ENCODE measurements around the gene RNF223. TPM values are rescaled to one million over a fixed set of nuclear protein-coding genes. Genes with fewer than 3 reads are reported as not detected.

The RNF223 gene
- total and polyA plus RNA-seq, 2 experiments from 2014 or later: not detected

DNA sequence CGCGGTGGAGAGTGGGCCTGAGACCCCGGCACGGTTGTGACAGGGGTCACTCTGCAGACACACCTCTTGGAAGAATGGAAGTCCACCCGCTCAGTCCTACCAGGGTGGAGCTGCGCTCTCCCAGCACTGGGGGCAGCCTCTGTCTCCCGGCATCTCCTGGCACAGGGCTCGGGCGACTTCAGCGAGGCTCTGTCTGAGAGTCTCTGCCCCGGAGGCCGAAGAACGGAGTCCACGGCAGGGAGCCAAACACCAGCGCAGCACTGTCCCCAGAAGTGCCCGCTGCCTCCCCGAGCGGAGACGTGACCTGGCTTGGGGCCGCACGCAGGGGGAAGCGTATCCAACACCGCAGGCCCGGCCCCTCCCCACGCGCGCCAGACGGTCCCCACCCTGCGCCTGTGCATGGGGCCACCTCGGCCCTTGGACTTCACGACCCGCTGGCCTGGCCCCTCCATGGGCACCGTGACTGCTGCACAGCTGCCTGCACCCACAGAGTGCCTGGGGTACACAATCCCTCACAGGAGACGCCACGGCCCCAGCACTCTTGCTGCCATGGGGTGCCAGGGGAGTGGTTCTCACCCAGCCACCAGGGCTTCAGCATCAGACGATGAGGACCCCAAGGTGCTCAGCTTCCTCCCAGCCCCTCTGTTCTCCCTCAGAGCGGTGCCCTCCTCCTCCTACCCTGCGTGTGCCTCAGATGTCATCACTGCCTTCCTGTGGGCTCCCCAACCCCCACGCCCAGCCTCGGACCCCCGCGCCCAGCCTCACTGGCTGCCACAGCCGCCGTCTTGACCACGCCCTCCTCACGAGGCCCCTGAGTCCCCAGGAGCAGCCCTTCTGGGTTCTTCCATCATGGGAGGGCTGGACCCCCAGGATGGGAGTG lies 14.9 kb upstream of the RNF223 start:
- Histone ChIP-seq H3K4me3 (no peak overlapping the region), H3K4me1 (ENCODE audit: insufficient read depth) (no peaks in the 10 kb centered on the region), H3K79me2 (ENCODE audit: insufficient read depth) (no peaks in the 10 kb centered on the region), H3K4me2 (ENCODE audit: unreplicated experiment) (no peak overlapping the region), H3K9me2 (ENCODE audit: insufficient read depth) (no peaks in the 10 kb centered on the region), H3K9ac (no peak overlapping the region), H4K20me1 (ENCODE audit: insufficient read depth) (no peaks in the 10 kb centered on the region), H3K27me3 (replicated peaks; ENCODE audit: insufficient read depth) (no peaks in the 10 kb centered on the region), H2AFZ (no peak overlapping the region), H3K27ac (no peak overlapping the region), H3K9me3 (ENCODE audit: low read depth) (no peaks in the 10 kb centered on the region), H3F3A (ENCODE audit: insufficient read depth) (no peaks in the 10 kb centered on the region), H3K36me3 (ENCODE audit: low read depth) (no peaks in the 10 kb centered on the region)
- WGBS, 2 experiments (ENCODE audit: low coverage in 1 of 2, low lambda C conversion rate in 2 of 2, missing lambda C conversion rate in 2 of 2): 95% methylated on average over 28 to 46 of the region's 46 CpGs
- in situ Hi-C loops (cut with MboI): no loop called here
- TF ChIP-seq EZH2phosphoT487 (IDR thresholded peaks at IDR 0.05; ENCODE audit: insufficient read depth, low read depth): no peak
- TF ChIP-seq EZH2 (IDR thresholded peaks at IDR 0.05; ENCODE audit: insufficient read depth, poor library complexity, severe bottlenecking): no peak
- DNase-seq: no peak

GRCh38 chr1:1088029-1088800 lies 14.1 kb upstream of the RNF223 start:
- in situ Hi-C loops (cut with MboI): no loop called here
- Histone ChIP-seq H3K27ac (no peak overlapping the region), H3F3A (ENCODE audit: insufficient read depth) (no peaks in the 10 kb centered on the region), H3K4me3 (no peak overlapping the region), H3K79me2 (ENCODE audit: insufficient read depth) (no peaks in the 10 kb centered on the region), H4K20me1 (ENCODE audit: insufficient read depth) (no peaks in the 10 kb centered on the region), H3K9me3 (ENCODE audit: low read depth) (no peaks in the 10 kb centered on the region), H3K4me2 (ENCODE audit: unreplicated experiment) (no peak overlapping the region), H3K9ac (no peak overlapping the region), H3K4me1 (ENCODE audit: insufficient read depth) (no peaks in the 10 kb centered on the region), H2AFZ (no peak overlapping the region), H3K36me3 (ENCODE audit: low read depth) (no peaks in the 10 kb centered on the region), H3K9me2 (ENCODE audit: insufficient read depth) (no peaks in the 10 kb centered on the region), H3K27me3 (replicated peaks; ENCODE audit: insufficient read depth) (no peaks in the 10 kb centered on the region)
- WGBS, 2 experiments (ENCODE audit: low coverage in 1 of 2, low lambda C conversion rate in 2 of 2, missing lambda C conversion rate in 2 of 2): 86 to 95% methylated on average over 24 to 39 of the region's 39 CpGs
- no peak for TF ChIP-seq EZH2 (IDR thresholded peaks at IDR 0.05; ENCODE audit: insufficient read depth, poor library complexity, severe bottlenecking)
- no peak for DNase-seq

DNA sequence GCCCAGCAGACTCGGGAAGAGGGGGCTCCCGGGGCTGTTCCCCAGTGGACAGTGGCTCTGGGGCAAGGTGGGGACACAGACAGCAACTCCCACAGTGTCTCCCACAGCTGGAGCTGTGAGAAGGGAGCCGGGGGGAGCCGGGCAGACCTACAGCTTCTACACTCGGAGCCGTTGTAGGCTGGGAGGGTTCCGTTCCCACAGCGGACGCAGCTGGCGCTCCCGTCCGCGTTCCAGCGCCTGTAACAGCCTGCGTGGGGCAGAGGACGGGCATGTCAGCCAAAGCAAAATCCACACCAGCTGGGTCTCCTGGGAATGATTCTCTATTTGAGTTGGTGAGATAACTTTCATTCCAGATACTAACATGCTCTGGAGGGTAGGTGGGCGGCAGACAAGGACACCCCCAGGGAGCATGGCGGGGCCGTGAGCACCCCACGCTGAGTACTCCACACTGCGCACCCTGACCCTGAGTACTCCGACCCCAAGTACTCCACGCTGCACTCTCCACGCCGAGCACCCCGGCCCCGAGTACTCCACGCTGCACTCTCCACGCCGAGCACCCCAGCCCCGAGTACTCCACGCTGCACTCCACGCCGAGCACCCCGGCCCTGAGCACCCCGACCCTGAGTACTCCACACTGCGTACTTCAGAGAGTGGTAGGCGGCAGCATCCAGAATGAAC lies 13.4 kb upstream of the RNF223 start:
- H3F3A ChIP-seq (ENCODE audit: insufficient read depth): no peaks in the 10 kb centered on the region
- no peaks in the 10 kb centered on the region for H3K4me1 ChIP-seq (ENCODE audit: insufficient read depth)
- H3K36me3 ChIP-seq (ENCODE audit: low read depth): no peaks in the 10 kb centered on the region
- DNase-seq: no peak
- TF ChIP-seq EZH2phosphoT487 (IDR thresholded peaks at IDR 0.05; ENCODE audit: insufficient read depth, low read depth) (no peak), EZH2 (IDR thresholded peaks at IDR 0.05; ENCODE audit: insufficient read depth, poor library complexity, severe bottlenecking) (no peak)
- H3K9me3 ChIP-seq (ENCODE audit: low read depth): no peaks in the 10 kb centered on the region
- H3K27ac ChIP-seq: no peak overlapping the region
- no peak overlapping the region for H2AFZ ChIP-seq
- H4K20me1 ChIP-seq (ENCODE audit: insufficient read depth): no peaks in the 10 kb centered on the region
- H3K27me3 ChIP-seq (replicated peaks; ENCODE audit: insufficient read depth): no peaks in the 10 kb centered on the region
- in situ Hi-C loops (cut with MboI): no loop called here
- H3K9me2 ChIP-seq (ENCODE audit: insufficient read depth): no peaks in the 10 kb centered on the region
- H3K4me3 ChIP-seq: no peak overlapping the region
- H3K9ac ChIP-seq: no peak overlapping the region
- 90 to 91% methylated on average over 31 to 38 of the region's 38 CpGs for WGBS, 2 experiments (ENCODE audit: low coverage in 1 of 2, low lambda C conversion rate in 2 of 2, missing lambda C conversion rate in 2 of 2)
- H3K4me2 ChIP-seq (ENCODE audit: unreplicated experiment): no peak overlapping the region
- no peaks in the 10 kb centered on the region for H3K79me2 ChIP-seq (ENCODE audit: insufficient read depth)

- in situ Hi-C loops (cut with MboI): no loop called here
- Histone ChIP-seq H2AFZ (no peak overlapping the region), H3K27me3 (replicated peaks; ENCODE audit: insufficient read depth) (no peaks in the 10 kb centered on the region), H3K9ac (no peak overlapping the region), H3K4me2 (ENCODE audit: unreplicated experiment) (no peak overlapping the region), H3K9me2 (ENCODE audit: insufficient read depth) (no peaks in the 10 kb centered on the region), H3K79me2 (ENCODE audit: insufficient read depth) (no peaks in the 10 kb centered on the region), H3K9me3 (ENCODE audit: low read depth) (no peaks in the 10 kb centered on the region), H3K27ac (no peak overlapping the region), H4K20me1 (ENCODE audit: insufficient read depth) (no peaks in the 10 kb centered on the region), H3F3A (ENCODE audit: insufficient read depth) (no peaks in the 10 kb centered on the region), H3K4me1 (ENCODE audit: insufficient read depth) (no peaks in the 10 kb centered on the region), H3K36me3 (ENCODE audit: low read depth) (no peaks in the 10 kb centered on the region), H3K4me3 (no peak overlapping the region)
- TF ChIP-seq EZH2phosphoT487 (IDR thresholded peaks at IDR 0.05; ENCODE audit: insufficient read depth, low read depth): no peak
- TF ChIP-seq EZH2 (IDR thresholded peaks at IDR 0.05; ENCODE audit: insufficient read depth, poor library complexity, severe bottlenecking): no peak
- DNase-seq: no peak
- WGBS, 2 experiments (ENCODE audit: low coverage in 1 of 2, low lambda C conversion rate in 2 of 2, missing lambda C conversion rate in 2 of 2): 93 to 94% methylated on average over 15 to 17 of the region's 17 CpGs
These were observed 12.8 kb upstream of the RNF223 start for GRCh38 chr1:1086911-1087341.
